ENCODE measurements around the gene RBM14. TPM values are rescaled to one million over a fixed set of nuclear protein-coding genes. Genes with fewer than 3 reads are reported as not detected.

RBM14 gene
- total RNA-seq, 1 experiment from 2014 or later, result 92.0 TPM

- TF ChIP-seq IRF1 (CRISPR knock-in tag; IDR thresholded peaks at IDR 0.05), result no peak
These were observed 16.5 kb downstream of the RBM14 start (continued) for GRCh38 chr11:66632952-66633351.

- H3K36me3 Mint-ChIP-seq, result peaks cover 49% of the 10 kb centered on the region
- ChIA-PET CTCF (no interaction called here), POLR2A (no interaction called here)
- no peak for DNase-seq (ENCODE audit: low spot score)
- peaks cover 40% of the 10 kb centered on the region for H3K4me1 Mint-ChIP-seq
- TF ChIP-seq PRDM15 (CRISPR knock-in tag; IDR thresholded peaks at IDR 0.05) (no peak), JAZF1 (CRISPR knock-in tag; IDR thresholded peaks at IDR 0.05) (no peak), SP1 (CRISPR knock-in tag; conservative IDR thresholded peaks at IDR 0.05) (no peak), ARID4B (CRISPR knock-in tag; IDR thresholded peaks at IDR 0.05; ENCODE audit: borderline replicate concordance) (no peak), NR2C2 (CRISPR knock-in tag; IDR thresholded peaks at IDR 0.05) (no peak), ZNF121 (CRISPR knock-in tag; IDR thresholded peaks at IDR 0.05) (no peak), AFF4 (CRISPR knock-in tag; IDR thresholded peaks at IDR 0.05; ENCODE audit: borderline replicate concordance) (no peak), MAX (CRISPR knock-in tag; IDR thresholded peaks at IDR 0.05) (no peak), SMAD3 (CRISPR knock-in tag; IDR thresholded peaks at IDR 0.05; ENCODE audit: borderline replicate concordance) (no peak)
- H3K9me3 Mint-ChIP-seq, result no peaks in the 10 kb centered on the region
- H3K27ac Mint-ChIP-seq, result peak overlapping the region; percentile 95
- H3K27me3 Mint-ChIP-seq (ENCODE audit: low read depth), result no peaks in the 10 kb centered on the region
- no peak for ATAC-seq
- no peak overlapping the region for H3K4me3 Mint-ChIP-seq
These were observed 20.0 kb downstream of the RBM14 start for GRCh38 chr11:66636411-66636810.

Measured in WTC11 (cell line).